Tibial nerve (tissue), 4 donors: ENCODE data around the gene TEAD2. TPM values are rescaled to one million over a fixed set of nuclear protein-coding genes. Genes with fewer than 3 reads are reported as not detected.

Source experiments
- DNase-seq, 2 donors: peaks; one replicate each; pipeline ENCODE4 v3.0.0-alpha.2; 2019; ENCODE audit warnings: low spot score in 2 of 2
- H3K27ac ChIP-seq, 4 donors: fragments of 200-600 bp; sonication (generic) in 3 of 4; one replicate each; pipeline ENCODE4 v1.5.1; 2017 to 2019; ENCODE audit warnings: mild to moderate bottlenecking in 1 of 4
- H3K27me3 ChIP-seq, 2 donors: fragments of 200-600 bp; sonication (generic) in 1 of 2; one replicate each; pipeline versions ENCODE4 v1.5.1 to v1.6.0; 2017 to 2019
- H3K36me3 ChIP-seq, 3 donors: fragments of 200-600 bp; sonication (generic); one replicate each; pipeline ENCODE4 v1.5.1; 2018 to 2019
- H3K4me1 ChIP-seq, 4 donors: fragments of 200-600 bp; sonication (generic) in 3 of 4; one replicate each; pipeline ENCODE4 v1.5.1; 2017 to 2019
- H3K4me3 ChIP-seq, 4 donors: fragments of 200-600 bp; sonication (generic) in 3 of 4; one replicate each; pipeline ENCODE4 v1.5.1; 2017 to 2019; ENCODE audit warnings: mild to moderate bottlenecking in 1 of 4, moderate library complexity in 1 of 4
- H3K9me3 ChIP-seq, 4 donors: fragments of 200-600 bp; sonication (generic) in 3 of 4; one replicate each; pipeline ENCODE4 v1.5.1; 2017 to 2019
- CTCF ChIP-seq, 5 experiments: fragments of 200-600 bp in 3 of 5; fragments of 450-650 bp in 2 of 5; sonication (generic) in 3 of 5; IDR thresholded peaks; one replicate each; pipeline ENCODE4 v1.5.1; 2016 to 2019; ENCODE audit warnings: antibody characterized with exemption in 5 of 5, mild to moderate bottlenecking in 3 of 5, moderate library complexity in 2 of 5
- EP300 ChIP-seq, 2 donors: sonication (generic); formaldehyde crosslinking; IDR thresholded peaks; one replicate each; pipeline ENCODE4 v1.6.1; 2017; ENCODE audit warnings: antibody characterized with exemption in 2 of 2, mild to moderate bottlenecking in 1 of 2
- POLR2A ChIP-seq, 2 donors: fragments of 450-650 bp; IDR thresholded peaks; one replicate each; pipeline ENCODE4 v1.6.1; 2017; ENCODE audit warnings: antibody characterized with exemption in 2 of 2, mild to moderate bottlenecking in 2 of 2, moderate library complexity in 2 of 2
- WGBS, 2 donors: methylation state at CpG; one replicate each; pipeline ENCODE4 v1.1.5; 2018; 5-methylcytosine and 5-hydroxymethylcytosine counted together
- total RNA-seq, 4 donors: library from RNA; depleted of rRNA; stranded (reverse); fragments of >200 nt; gene quantifications; one replicate each; pipeline ENCODE4 v1.1.0, GENCODE V29; 2016

Gene TEAD2
- total RNA-seq, 4 donors from 2014 or later, result 17.8 to 39.0 (median 21.4) TPM

DNA sequence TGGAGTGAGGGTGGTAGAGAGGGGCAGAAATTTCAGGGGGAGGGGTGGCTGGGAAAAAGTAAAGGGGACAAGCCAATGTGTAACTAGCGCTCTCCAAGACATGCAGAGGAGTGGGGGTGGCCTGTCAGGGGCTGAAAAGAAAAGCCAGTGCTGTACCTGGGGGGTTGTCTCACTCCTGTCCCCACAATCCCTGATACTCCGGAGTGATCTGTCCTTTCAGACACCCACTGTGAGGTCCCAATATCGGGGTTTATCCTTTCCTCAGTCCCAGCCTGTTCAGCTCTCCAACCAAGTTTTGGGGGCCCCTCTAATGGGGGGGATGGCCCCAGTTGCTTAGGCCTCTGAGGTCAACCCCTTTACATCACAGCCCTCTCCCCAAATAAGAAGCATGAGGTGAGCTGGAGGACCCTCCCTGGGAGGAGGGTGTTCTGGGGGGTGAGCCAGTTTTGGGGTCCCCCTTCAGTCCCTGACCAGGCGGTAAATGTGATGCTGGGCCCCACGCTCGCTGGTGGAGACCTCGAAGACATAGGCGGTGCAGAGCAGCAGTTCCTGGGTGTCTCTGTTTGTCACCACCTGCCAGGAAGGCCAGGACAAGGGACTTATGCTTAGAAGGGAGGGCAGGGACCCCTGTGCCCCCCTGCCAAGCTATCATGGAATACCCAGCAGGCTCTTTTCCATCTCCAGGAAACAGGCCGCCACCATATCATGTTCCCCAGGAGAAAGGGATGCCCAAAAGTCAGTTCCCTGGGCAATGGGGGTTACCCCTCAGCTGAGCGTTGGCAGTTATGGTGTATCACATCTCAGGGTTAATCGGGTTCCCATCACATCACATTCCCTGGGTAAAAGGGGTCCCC, 21.1 kb downstream of the TEAD2 start:
- peaks cover 0 to 55% (median 0%) of the 10 kb centered on the region in 3 donors for H3K36me3 ChIP-seq
- TF ChIP-seq EP300 (IDR thresholded peaks at IDR 0.05) (no peak), POLR2A (IDR thresholded peaks at IDR 0.05) (no peak), CTCF (IDR thresholded peaks at IDR 0.05) (no peak)
- H3K27ac ChIP-seq, result peak overlapping the region in 3 of 4 donors; percentile 68 to 88 (median 85)
- DNase-seq, result no peak
- H3K9me3 ChIP-seq, result no peaks in the 10 kb centered on the region
- peaks cover 0 to 37% (median 8%) of the 10 kb centered on the region in 4 donors for H3K4me1 ChIP-seq
- no peak overlapping the region for H3K4me3 ChIP-seq
- H3K27me3 ChIP-seq, result peaks cover 0 to 17% of the 10 kb centered on the region in 2 donors
- 91% methylated on average over 10 to 11 of the region's 11 CpGs for WGBS, 2 donors

DNA sequence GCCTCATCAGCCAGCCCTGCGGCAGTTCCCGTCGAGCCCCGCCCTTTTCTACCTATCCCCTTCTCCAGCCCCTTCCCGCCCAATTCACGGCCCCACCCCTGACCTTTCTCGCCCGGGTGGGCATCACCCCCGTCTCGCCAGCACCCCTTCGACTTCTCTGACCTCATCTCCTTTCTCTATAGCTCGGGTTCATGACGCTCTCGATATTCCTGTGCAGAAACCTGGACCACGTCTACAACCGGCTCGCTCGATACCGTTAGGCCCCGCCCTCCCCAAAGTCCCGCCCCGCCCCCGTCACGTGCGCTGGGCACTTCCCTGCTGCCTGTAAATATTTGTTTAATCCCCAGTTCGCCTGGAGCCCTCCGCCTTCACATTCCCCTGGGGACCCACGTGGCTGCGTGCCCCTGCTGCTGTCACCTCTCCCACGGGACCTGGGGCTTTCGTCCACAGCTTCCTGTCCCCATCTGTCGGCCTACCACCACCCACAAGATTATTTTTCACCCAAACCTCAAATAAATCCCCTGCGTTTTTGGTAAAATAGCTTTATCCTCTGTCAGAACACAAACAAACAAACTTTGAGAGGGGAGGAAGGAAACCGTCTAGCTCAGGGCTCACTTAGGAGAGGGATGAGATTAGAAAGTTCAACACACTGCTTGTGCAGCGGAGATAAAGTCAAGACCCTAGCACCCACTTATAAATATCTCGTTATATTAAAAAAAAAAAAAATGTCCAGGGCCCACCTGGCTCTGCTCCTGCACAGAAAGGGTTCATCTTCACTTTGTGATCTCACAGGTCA, 21.9 kb downstream of the TEAD2 start:
- H3K27ac ChIP-seq, result peak overlapping the region; percentile 68 to 88 (median 80)
- peak; percentile 51 to 62 for DNase-seq
- TF ChIP-seq CTCF (IDR thresholded peaks at IDR 0.05), result no peak
- no peak for TF ChIP-seq POLR2A (IDR thresholded peaks at IDR 0.05)
- peak in 1 of 2 donors; percentile 31 for TF ChIP-seq EP300 (IDR thresholded peaks at IDR 0.05)
- H3K9me3 ChIP-seq, result no peaks in the 10 kb centered on the region
- WGBS, 2 donors, result 20 to 26% methylated on average over 36 of the region's 36 CpGs
- H3K4me1 ChIP-seq, result peaks cover 0 to 37% (median 8%) of the 10 kb centered on the region in 4 donors
- H3K27me3 ChIP-seq, result peaks cover 0 to 17% of the 10 kb centered on the region in 2 donors
- peaks cover 0 to 47% (median 0%) of the 10 kb centered on the region in 3 donors for H3K36me3 ChIP-seq
- peak overlapping the region; percentile 23 to 58 (median 38) for H3K4me3 ChIP-seq

DNA sequence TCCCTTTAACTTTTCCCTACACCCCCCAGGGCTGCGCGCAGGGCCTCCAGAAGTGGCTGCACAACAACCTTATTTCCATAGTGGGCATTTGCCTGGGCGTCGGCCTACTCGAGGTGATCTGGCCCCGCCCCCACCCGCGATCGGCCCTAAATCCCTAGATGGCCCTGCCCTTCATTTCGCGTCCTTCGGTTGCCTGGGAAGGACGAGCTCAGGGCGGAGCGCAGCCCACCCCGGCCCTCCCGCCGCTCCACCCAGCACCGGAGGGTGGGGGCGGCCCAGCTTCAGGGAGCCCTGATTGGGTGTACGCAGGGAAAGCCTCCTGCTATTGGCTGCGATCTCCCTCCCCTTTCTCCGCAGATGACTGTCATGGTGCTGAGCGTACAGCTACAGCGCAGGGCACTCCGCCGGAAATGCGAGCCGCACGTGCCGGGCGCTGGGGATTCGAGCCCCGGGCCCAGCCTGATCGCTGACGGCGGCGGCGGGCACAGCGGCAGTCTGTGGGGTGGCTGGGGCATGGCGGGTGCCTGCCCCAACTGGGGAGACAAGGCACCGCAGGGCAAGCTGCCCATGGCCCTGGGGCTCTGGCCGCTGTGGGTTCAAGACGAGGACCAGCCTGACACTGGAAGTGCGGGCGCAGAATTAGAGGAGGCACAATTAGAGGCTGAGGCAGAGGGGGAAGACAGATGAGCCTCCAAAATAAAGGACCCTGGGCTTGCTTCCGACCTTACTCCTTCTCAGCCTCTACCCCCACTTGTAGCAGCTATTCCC, 22.7 kb downstream of the TEAD2 start:
- H3K27me3 ChIP-seq, result peaks cover 0 to 17% of the 10 kb centered on the region in 2 donors
- H3K36me3 ChIP-seq, result peaks cover 0 to 39% (median 0%) of the 10 kb centered on the region in 3 donors
- peak overlapping the region; percentile 56 to 88 (median 80) for H3K27ac ChIP-seq
- peaks cover 0 to 37% (median 8%) of the 10 kb centered on the region in 4 donors for H3K4me1 ChIP-seq
- WGBS, 2 donors, result 15 to 17% methylated on average over 24 of the region's 47 CpGs
- DNase-seq, result peak; percentile 73 to 77
- no peaks in the 10 kb centered on the region for H3K9me3 ChIP-seq
- no peak for TF ChIP-seq CTCF (IDR thresholded peaks at IDR 0.05)
- TF ChIP-seq EP300 (IDR thresholded peaks at IDR 0.05), result peak; percentile 73 to 84
- peak in 1 of 2 donors; percentile 67 for TF ChIP-seq POLR2A (IDR thresholded peaks at IDR 0.05)
- H3K4me3 ChIP-seq, result peak overlapping the region; percentile 23 to 58 (median 38)

DNA sequence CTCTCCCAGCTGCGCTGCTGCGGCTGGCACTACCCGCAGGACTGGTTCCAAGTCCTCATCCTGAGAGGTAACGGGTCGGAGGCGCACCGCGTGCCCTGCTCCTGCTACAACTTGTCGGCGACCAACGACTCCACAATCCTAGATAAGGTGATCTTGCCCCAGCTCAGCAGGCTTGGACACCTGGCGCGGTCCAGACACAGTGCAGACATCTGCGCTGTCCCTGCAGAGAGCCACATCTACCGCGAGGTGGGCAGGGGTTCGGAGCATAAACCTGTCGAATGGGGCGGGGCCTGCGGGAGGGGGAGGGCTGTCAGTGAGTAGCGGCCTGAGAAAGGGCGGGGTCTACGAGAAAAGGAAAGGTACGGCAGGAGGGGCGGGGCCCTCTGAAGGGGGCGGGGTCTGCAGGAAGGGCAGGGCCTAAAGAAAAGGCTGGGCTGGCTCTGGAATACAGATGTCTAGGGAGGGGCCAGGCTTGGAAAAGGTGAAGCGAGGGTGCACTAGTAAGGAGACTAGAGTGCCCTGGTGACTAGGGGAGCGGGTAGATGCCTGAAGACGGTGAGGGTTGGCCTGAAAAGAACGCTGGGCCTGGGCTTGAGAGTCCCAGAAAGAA, 23.4 kb downstream of the TEAD2 start:
- H3K9me3 ChIP-seq, result no peaks in the 10 kb centered on the region
- H3K4me1 ChIP-seq, result peaks cover 0 to 37% (median 8%) of the 10 kb centered on the region in 4 donors
- WGBS, 2 donors, result 9 to 15% methylated on average over 25 to 30 of the region's 30 CpGs
- H3K36me3 ChIP-seq, result peaks cover 0 to 32% (median 0%) of the 10 kb centered on the region in 3 donors
- peaks cover 0 to 17% of the 10 kb centered on the region in 2 donors for H3K27me3 ChIP-seq
- H3K27ac ChIP-seq, result peak overlapping the region in 1 of 4 donors; percentile 88
- peak overlapping the region; percentile 23 to 58 (median 36) for H3K4me3 ChIP-seq
- no peak for TF ChIP-seq EP300 (IDR thresholded peaks at IDR 0.05)
- TF ChIP-seq POLR2A (IDR thresholded peaks at IDR 0.05), result no peak
- TF ChIP-seq CTCF (IDR thresholded peaks at IDR 0.05), result no peak
- peak in 1 of 2 donors; percentile 29 for DNase-seq
